ENCODE measurements around the gene GLA.

- TF ChIP-seq GATA2 (IDR thresholded peaks at IDR 0.05; ENCODE audit: low read depth, low read length) (no peak), GATA3 (IDR thresholded peaks at IDR 0.05; ENCODE audit: low read depth, low read length) (no peak)
Measured at GRCh38 chrX:101391831-101392230, 15.9 kb downstream of the GLA start.

Measured in SH-SY5Y (cell line).